NCI-H2107 treated with DMSO at 0.1 percent for 48 hours (cell line): ENCODE measurements around the gene TULP3.

Experiments
- DNase-seq: peaks from one replicate; lab custom pipeline; 2025; ENCODE audit not compliant: unreplicated experiment; lab: John Stamatoyannopoulos, UW

TULP3 gene

GRCh38 chr12:2963760-2964292, 73.1 kb downstream of the TULP3 start:
- no peak for DNase-seq

DNA sequence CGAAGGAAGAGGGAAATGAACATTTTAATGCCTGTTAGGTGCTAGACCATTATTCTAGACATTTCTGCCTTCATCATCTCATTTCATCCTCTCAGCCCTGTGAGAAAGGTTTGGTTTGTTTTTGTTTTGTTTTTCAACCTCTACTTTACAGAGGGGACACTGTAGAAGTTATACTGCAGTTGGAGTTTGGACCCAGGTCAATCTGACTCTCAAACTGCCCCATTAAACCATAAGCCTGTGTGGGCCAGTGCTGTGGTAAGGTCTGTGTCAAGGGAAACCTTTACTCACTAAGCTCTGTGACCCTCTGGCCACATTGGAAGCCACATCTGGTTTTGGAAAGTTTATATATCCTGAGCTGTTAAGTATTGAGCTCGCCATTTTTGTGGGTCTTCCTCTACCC, 77.0 kb downstream of the TULP3 start:
- DNase-seq, result no peak

DNA sequence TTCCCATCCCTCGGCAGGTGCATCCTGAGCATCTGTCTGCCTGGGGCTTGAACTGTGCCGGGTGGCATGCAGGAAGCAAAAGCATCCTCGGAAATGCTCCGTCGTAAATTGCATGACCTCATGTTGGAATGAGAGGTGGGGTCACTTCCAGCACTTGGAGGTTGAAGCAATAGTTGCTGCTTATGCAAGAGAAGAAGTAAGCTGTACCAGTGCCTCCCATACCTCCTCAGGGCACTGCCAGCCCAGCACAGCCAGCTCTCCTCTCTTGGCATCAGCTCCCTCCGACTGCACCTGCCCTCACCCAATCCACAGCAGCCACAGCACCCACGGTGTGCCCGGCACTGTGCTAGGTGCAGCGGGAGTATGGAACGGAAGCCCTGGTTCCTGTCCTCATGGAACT, 80.1 kb downstream of the TULP3 start:
- DNase-seq, result no peak

- no peak for DNase-seq
These were observed 82.9 kb downstream of the TULP3 start for GRCh38 chr12:2973566-2973965.

- DNase-seq, result no peak
These were observed 83.9 kb downstream of the TULP3 start for GRCh38 chr12:2974560-2974971.

- DNase-seq, result no peak
These were observed 85.9 kb downstream of the TULP3 start for GRCh38 chr12:2976581-2976996.

- DNase-seq, result no peak
These were observed 87.1 kb downstream of the TULP3 start for GRCh38 chr12:2977776-2978175.

DNA sequence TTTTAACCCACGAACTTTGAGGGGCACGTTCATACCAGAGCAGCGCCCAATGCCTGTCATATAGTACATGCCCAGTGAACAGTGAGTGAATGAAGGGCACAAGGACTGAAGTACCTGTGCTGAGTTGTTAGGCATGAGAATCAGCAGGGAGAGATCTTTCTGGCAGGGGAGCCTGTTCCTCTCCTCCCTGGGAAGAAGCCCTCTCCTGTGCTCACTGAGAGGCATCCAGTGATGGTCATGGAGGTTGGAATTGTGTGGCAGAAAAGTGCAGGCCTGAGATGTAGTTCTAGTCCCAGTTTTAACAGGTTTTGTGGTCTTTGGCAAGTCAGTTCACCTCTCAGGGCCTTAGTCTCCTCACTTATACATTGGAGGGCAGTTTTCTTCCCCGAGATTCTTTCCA, 89.1 kb downstream of the TULP3 start:
- no peak for DNase-seq

DNA sequence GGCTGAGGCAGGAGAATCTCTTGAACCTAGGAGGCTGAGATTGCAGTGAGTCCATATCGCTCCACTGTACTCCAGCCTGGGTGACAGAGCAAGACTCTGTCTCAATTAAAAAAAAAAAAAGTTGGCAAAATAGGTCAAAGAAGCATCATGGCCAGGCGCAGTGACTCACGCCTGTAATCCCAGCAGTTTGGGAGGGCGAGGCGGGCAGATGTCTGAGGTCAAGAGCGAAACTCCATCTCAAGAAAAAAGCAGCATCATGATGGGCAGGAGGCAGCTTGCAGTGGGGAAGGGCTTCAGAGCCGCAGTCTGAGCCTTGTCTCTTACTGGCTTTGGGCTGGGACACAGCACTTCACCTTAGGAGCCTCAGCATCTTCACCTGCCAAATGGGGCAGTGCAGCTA, 89.9 kb downstream of the TULP3 start:
- no peak for DNase-seq

DNA sequence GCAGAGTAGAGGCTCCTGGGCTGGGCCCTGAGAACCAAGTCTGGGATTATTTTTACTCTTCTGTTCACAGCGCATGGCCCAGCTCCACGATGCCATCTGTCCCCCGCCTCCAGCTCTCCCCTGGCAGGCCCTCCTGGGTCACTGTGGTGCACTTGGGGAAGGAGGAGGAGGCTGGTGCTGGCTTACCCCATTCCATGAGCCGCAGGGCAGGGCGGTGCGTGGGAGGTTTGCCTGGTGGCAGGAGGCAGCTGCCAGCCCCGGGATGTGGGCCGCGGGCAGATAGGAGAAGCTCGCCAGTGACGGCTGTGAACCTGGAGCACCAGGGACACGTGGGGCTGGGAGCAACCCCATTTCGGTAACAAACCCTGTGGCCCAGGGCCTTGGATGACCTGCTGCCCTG, 91.7 kb downstream of the TULP3 start:
- no peak for DNase-seq

DNA sequence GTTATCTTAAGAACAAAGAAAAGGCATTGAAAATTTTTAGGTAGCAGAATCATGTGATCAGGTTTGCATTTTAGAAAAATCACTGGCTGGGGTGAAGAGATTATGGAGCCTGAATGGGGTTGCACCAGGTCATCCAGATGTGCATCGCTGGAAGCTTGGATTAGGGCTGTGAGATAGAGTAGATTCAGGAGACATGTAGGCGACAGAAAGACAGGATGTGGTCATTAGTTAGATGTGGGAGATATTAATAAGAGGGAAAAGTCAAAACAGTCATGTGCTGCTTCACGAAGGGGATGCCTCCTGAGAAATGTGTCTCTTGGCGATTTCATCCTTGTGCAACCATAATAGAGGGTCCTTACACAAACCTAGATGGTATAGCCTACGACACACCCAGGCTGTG, 93.6 kb downstream of the TULP3 start:
- DNase-seq, result no peak

DNA sequence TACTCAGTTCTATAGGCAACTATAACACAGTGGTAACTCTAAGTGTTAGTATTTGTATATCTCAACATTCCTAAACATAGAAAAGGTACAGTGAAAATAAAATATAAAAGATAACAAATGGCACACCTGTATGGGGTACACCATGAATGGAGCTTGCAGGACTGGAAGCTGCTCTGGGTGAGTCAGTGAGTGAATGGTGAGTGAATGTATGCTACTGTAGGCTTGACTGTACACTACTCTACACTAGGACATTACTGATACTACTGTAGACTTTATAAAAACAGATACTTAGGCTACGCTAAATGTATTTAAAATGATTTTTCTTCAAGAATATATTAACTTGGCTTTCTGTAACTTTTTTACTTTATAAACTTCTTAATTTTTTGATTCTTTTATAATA, 94.0 kb downstream of the TULP3 start:
- no peak for DNase-seq

DNA sequence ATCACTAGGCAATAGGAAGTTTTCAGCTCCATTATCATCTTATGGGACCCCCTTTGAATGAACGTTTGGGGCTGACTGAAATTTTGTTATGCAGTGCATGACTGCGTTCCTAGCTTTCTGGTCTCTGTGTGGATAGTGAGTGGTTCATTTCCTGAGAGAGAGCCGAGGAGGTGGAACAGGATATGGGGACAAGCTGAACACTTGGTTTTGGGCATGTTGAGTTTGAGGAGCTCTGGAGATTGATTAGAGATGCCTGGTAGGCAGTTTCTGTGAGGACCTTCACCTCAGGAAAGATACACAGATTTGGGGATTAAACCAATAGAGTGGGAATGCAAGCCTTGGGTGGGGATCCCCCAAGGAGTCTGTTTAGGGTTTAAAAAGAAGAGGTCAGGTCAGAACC, 96.2 kb downstream of the TULP3 start:
- DNase-seq, result no peak

- no peak for DNase-seq
These were observed 97.8 kb downstream of the TULP3 start for GRCh38 chr12:2988494-2988893.
